HepG2 (cell line): Measurements from ENCODE around the gene S100A16. TPM values are rescaled to one million over a fixed set of nuclear protein-coding genes. Genes with fewer than 3 reads are reported as not detected.

Source experiments
- AHDC1 ChIP-seq: sonication (generic); formaldehyde crosslinking; IDR thresholded peaks from 2 replicates; pipeline ENCODE4 v1.5.1; 2020; ENCODE audit warnings: mild to moderate bottlenecking, missing genetic modification reagents, borderline replicate concordance
- FOXP1 ChIP-seq, 2 experiments: fragments of 450-650 bp in 1 of 2; IDR thresholded peaks; 2 replicates each; pipeline ENCODE4 v1.6.1; 2017 to 2018; ENCODE audit warnings: antibody characterized with exemption in 1 of 2
- GABPB1 ChIP-seq: IDR thresholded peaks from 2 replicates; pipeline ENCODE4 v1.6.1; 2016; ENCODE audit warnings: mild to moderate bottlenecking, missing genetic modification reagents, moderate library complexity, missing compliant biosample characterization
- HINFP ChIP-seq: sonication (generic); formaldehyde crosslinking; IDR thresholded peaks from 2 replicates; pipeline ENCODE4 v1.4.0; 2020; ENCODE audit warnings: low read depth, mild to moderate bottlenecking, missing genetic modification reagents
- KLF6 ChIP-seq: IDR thresholded peaks from 2 replicates; pipeline ENCODE4 v1.8.0; 2016; ENCODE audit warnings: missing biosample characterization, missing genetic modification reagents
- MTF2 ChIP-seq: sonication (generic); formaldehyde crosslinking; IDR thresholded peaks from 2 replicates; pipeline ENCODE4 v1.5.0; 2020; ENCODE audit warnings: missing genetic modification reagents, borderline replicate concordance
- NCOA1 ChIP-seq: sonication (generic); formaldehyde crosslinking; IDR thresholded peaks from 2 replicates; pipeline ENCODE4 v1.9.0; 2021; ENCODE audit warnings: missing genetic modification reagents
- NONO ChIP-seq, 2 experiments: fragments of 450-650 bp in 1 of 2; sonication (generic) in 1 of 2; formaldehyde crosslinking in 1 of 2; IDR thresholded peaks in 1 of 2; conservative IDR thresholded peaks in 1 of 2; 2 replicates each; pipeline versions ENCODE4 v1.6.1 to v1.8.0; 2017 to 2022; ENCODE audit warnings: mild to moderate bottlenecking in 1 of 2, missing genetic modification reagents in 1 of 2, moderate library complexity in 1 of 2
- PCBP1 ChIP-seq: fragments of 200-400 bp; formaldehyde crosslinking; IDR thresholded peaks from 2 replicates; pipeline ENCODE4 v1.6.1; 2017; ENCODE audit warnings: mild to moderate bottlenecking, low read depth, low read length, borderline replicate concordance
- RAD51 ChIP-seq: fragments of 450-650 bp; IDR thresholded peaks from 2 replicates; pipeline ENCODE4 v1.6.1; 2016; ENCODE audit warnings: borderline replicate concordance
- WIZ ChIP-seq: sonication (generic); formaldehyde crosslinking; IDR thresholded peaks from 2 replicates; pipeline ENCODE4 v1.5.1; 2020; ENCODE audit warnings: mild to moderate bottlenecking, missing genetic modification reagents
- XRCC5 ChIP-seq: fragments of 200-400 bp; formaldehyde crosslinking; optimal IDR thresholded peaks from 2 replicates; pipeline ENCODE3; 2017; ENCODE audit warnings: mild to moderate bottlenecking, low read length
- ZFP36L2 ChIP-seq: sonication (generic); formaldehyde crosslinking; IDR thresholded peaks from 2 replicates; pipeline ENCODE4 v1.4.0; 2020; ENCODE audit warnings: missing genetic modification reagents
- ZFX ChIP-seq: sonication (generic); formaldehyde crosslinking; IDR thresholded peaks from 2 replicates; pipeline ENCODE4 v1.4.0; 2020; ENCODE audit warnings: mild to moderate bottlenecking, low read depth, missing genetic modification reagents, moderate library complexity
- ZKSCAN1 ChIP-seq: fragments of 150-350 bp; IDR thresholded peaks from 2 replicates; pipeline ENCODE4 v1.6.1; 2014; ENCODE audit warnings: low read length
- ZNF124 ChIP-seq: sonication (generic); formaldehyde crosslinking; IDR thresholded peaks from 2 replicates; pipeline ENCODE4 v1.4.0; 2020; ENCODE audit warnings: missing genetic modification reagents
- ZNF292 ChIP-seq: sonication (generic); formaldehyde crosslinking; IDR thresholded peaks from 2 replicates; pipeline ENCODE4 v1.8.1; 2022; ENCODE audit warnings: mild to moderate bottlenecking, low read depth, missing genetic modification reagents, borderline replicate concordance
- ZNF335 ChIP-seq: sonication (generic); formaldehyde crosslinking; IDR thresholded peaks from 2 replicates; pipeline ENCODE4 v1.4.0; 2020; ENCODE audit warnings: missing genetic modification reagents
- ZNF362 ChIP-seq: sonication (generic); formaldehyde crosslinking; IDR thresholded peaks from 2 replicates; pipeline ENCODE4 v1.4.0; 2020; ENCODE audit warnings: missing genetic modification reagents, mild to moderate bottlenecking, borderline replicate concordance
- ZNF569 ChIP-seq: sonication (generic); formaldehyde crosslinking; IDR thresholded peaks from 2 replicates; pipeline ENCODE4 v1.5.0; 2020; ENCODE audit warnings: mild to moderate bottlenecking, missing genetic modification reagents, moderate library complexity, borderline replicate concordance
- ZNF605 ChIP-seq: sonication (generic); formaldehyde crosslinking; IDR thresholded peaks from 2 replicates; pipeline ENCODE4 v1.8.0; 2022; ENCODE audit warnings: mild to moderate bottlenecking, missing genetic modification reagents
- ZNF644 ChIP-seq: IDR thresholded peaks from 2 replicates; pipeline ENCODE4 v1.6.1; 2016; ENCODE audit warnings: low read depth
- ZNF775 ChIP-seq: sonication (generic); formaldehyde crosslinking; IDR thresholded peaks from 2 replicates; pipeline ENCODE4 v1.4.0; 2020; ENCODE audit warnings: missing genetic modification reagents, mild to moderate bottlenecking, moderate library complexity, borderline replicate concordance
- ZNF879 ChIP-seq: sonication (generic); formaldehyde crosslinking; IDR thresholded peaks from 2 replicates; pipeline ENCODE4 v1.8.1; 2023; ENCODE audit warnings: missing genetic modification reagents
- ZSCAN9 ChIP-seq: IDR thresholded peaks from 2 replicates; pipeline ENCODE4 v1.6.1; 2016; ENCODE audit warnings: borderline replicate concordance
- polyA plus RNA-seq, 8 experiments: library from polyadenylated mRNA; depleted of rRNA in 3 of 8; stranded (reverse) in 7 of 8; unstranded in 1 of 8; fragments of >200 nt; fragmentation: Illumina TruSeq in 4 of 8; extraction: Trizol in 4 of 8; gene quantifications; 2 replicates each; pipeline versions ENCODE4 v1.2.1 to v1.2.3, GENCODE V29; 2011 to 2016; ENCODE audit warnings: low read depth in 4 of 8, missing spikeins in 1 of 8, mixed read lengths in 1 of 8; ENCODE audit not compliant: insufficient read depth in 1 of 8
- total RNA-seq, 5 experiments: library from RNA; depleted of rRNA; stranded (reverse); fragments of >200 nt; fragmentation: Illumina TruSeq; extraction: Trizol; gene quantifications; 2 replicates each; pipeline ENCODE4 v1.2.3, GENCODE V29; 2016; ENCODE audit warnings: low read depth in 1 of 5

Gene S100A16
- total and polyA plus RNA-seq, 2 of the 13 experiments (the other 11 are each of a cell fraction or from before 2014, with no cell fraction given) = 46.0 to 195 TPM

GRCh38 chr1:153655333-153655732 lies 42.4 kb upstream of the S100A16 start (continued):
- TF ChIP-seq ZNF335 (CRISPR knock-in tag) (no peak), WIZ (no peak), ZNF124 (CRISPR knock-in tag) (no peak), ZNF644 (peak; percentile 33; the same call in 1 of the 2 replicates), ZNF775 (no peak), NONO (IDR thresholded peaks at IDR 0.05) (no peak), NONO (CRISPR knock-in tag; conservative IDR thresholded peaks at IDR 0.05) (no peak), NCOA1 (CRISPR knock-in tag) (no peak), ZKSCAN1 (no peak), FOXP1 (IDR thresholded peaks at IDR 0.05) (no peak), FOXP1 (CRISPR knock-in tag; IDR thresholded peaks at IDR 0.05) (no peak), AHDC1 (0 out of 2 replicates have a peak, but pooled peaks have one; percentile 6), ZNF879 (no peak), ZFX (CRISPR knock-in tag) (peak; percentile 66), PCBP1 (no peak), GABPB1 (CRISPR knock-in tag) (no peak), ZNF569 (CRISPR knock-in tag) (no peak), ZNF362 (CRISPR knock-in tag) (peak; percentile 35; the same call in 1 of the 2 replicates), ZSCAN9 (CRISPR knock-in tag) (no peak), RAD51 (no peak), MTF2 (CRISPR knock-in tag) (no peak), ZNF605 (no peak), ZNF292 (CRISPR knock-in tag) (0 out of 2 replicates have a peak, but pooled peaks have one; percentile 21), KLF6 (CRISPR knock-in tag) (no peak), XRCC5 (no peak), ZFP36L2 (CRISPR knock-in tag) (no peak), HINFP (no peak)
